HepG2 (cell line): ENCODE results near the gene HDAC5.

Experiments used
- CTCF ChIP-seq: sonication (generic); formaldehyde crosslinking; IDR thresholded peaks from 2 replicates; pipeline ENCODE4 v1.5.0; 2020; ENCODE audit warnings: mild to moderate bottlenecking, missing genetic modification reagents, moderate library complexity
- EP300 ChIP-seq, 3 experiments: sonication (generic) in 1 of 3; formaldehyde crosslinking in 1 of 3; IDR thresholded peaks; 2 replicates each; pipeline versions ENCODE4 v1.5.1 to v1.6.1; 2011 to 2020; ENCODE audit warnings: low read depth in 2 of 3, low read length in 2 of 3, borderline replicate concordance in 1 of 3, improper control_type of control experiment in 1 of 3, mild to moderate bottlenecking in 1 of 3, missing genetic modification reagents in 1 of 3, moderate library complexity in 1 of 3
- MYNN ChIP-seq: sonication (generic); formaldehyde crosslinking; IDR thresholded peaks from 2 replicates; pipeline ENCODE4 v1.4.0; 2020; ENCODE audit warnings: mild to moderate bottlenecking, low read depth, missing genetic modification reagents
- NFIC ChIP-seq: IDR thresholded peaks from 2 replicates; pipeline ENCODE4 v1.6.1; 2012; ENCODE audit warnings: mild to moderate bottlenecking, low read length, inconsistent platforms
- SIX1 ChIP-seq: sonication (generic); formaldehyde crosslinking; IDR thresholded peaks from 2 replicates; pipeline ENCODE4 v1.4.0; 2020; ENCODE audit warnings: missing genetic modification reagents, borderline replicate concordance
- SRSF4 ChIP-seq: fragments of 200-400 bp; formaldehyde crosslinking; IDR thresholded peaks from one replicate; pipeline ENCODE4 v1.6.1; 2018; ENCODE audit warnings: mild to moderate bottlenecking, low read depth, low read length, moderate library complexity; ENCODE audit not compliant: poor library complexity, severe bottlenecking
- ZNF224 ChIP-seq: sonication (generic); formaldehyde crosslinking; IDR thresholded peaks from 2 replicates; pipeline ENCODE4 v1.5.0; 2020; ENCODE audit warnings: mild to moderate bottlenecking, missing genetic modification reagents
- ZNF451 ChIP-seq: sonication (generic); formaldehyde crosslinking; IDR thresholded peaks from 2 replicates; pipeline ENCODE4 v1.5.0; 2020; ENCODE audit warnings: mild to moderate bottlenecking, missing genetic modification reagents
- ZNF569 ChIP-seq: sonication (generic); formaldehyde crosslinking; IDR thresholded peaks from 2 replicates; pipeline ENCODE4 v1.5.0; 2020; ENCODE audit warnings: mild to moderate bottlenecking, missing genetic modification reagents, moderate library complexity, borderline replicate concordance
- ZNF704 ChIP-seq: sonication (generic); formaldehyde crosslinking; IDR thresholded peaks from 2 replicates; pipeline ENCODE4 v1.8.1; 2023; ENCODE audit warnings: mild to moderate bottlenecking, inconsistent platforms, moderate library complexity, missing genetic modification reagents, borderline replicate concordance
- ZZZ3 ChIP-seq: sonication (generic); formaldehyde crosslinking; IDR thresholded peaks from 2 replicates; pipeline ENCODE4 v1.4.0; 2020; ENCODE audit warnings: missing genetic modification reagents, mild to moderate bottlenecking, borderline replicate concordance

GRCh38 chr17:44167181-44167861 is 43.9 kb upstream of the HDAC5 start:
- TF ChIP-seq NFIC (no peak), MYNN (no peak), CTCF (no peak), SRSF4 (no peak), ZNF451 (CRISPR knock-in tag) (no peak), ZZZ3 (CRISPR knock-in tag) (no peak), SIX1 (CRISPR knock-in tag) (no peak), ZNF704 (CRISPR knock-in tag) (no peak), EP300 (IDR thresholded peaks at IDR 0.05; ENCODE audit: low read depth in 2 of 2, low read length in 2 of 2) (no peak), EP300 (CRISPR knock-in tag; IDR thresholded peaks at IDR 0.05; ENCODE audit: borderline replicate concordance) (no peak), ZNF224 (CRISPR knock-in tag) (no peak), ZNF569 (CRISPR knock-in tag) (no peak)
